ENCODE measurements around the gene PKMYT1. TPM values are rescaled to one million over a fixed set of nuclear protein-coding genes. Genes with fewer than 3 reads are reported as not detected.

The PKMYT1 gene
- total and polyA plus RNA-seq, 7 donors, result 0.27 to 3.7 (median 0.84) TPM

GRCh38 chr16:3023669-3024478, 43.6 kb upstream of the PKMYT1 start, which contains the start of the genes HCFC1R1 and THOC6:
TSS of gene HCFC1R1 (minus strand) at chr16:3023942. CDS start at chr16:3023941, 1 bp downstream.
TSS of gene THOC6 (plus strand) at chr16:3024035. CDS start at chr16:3024327, 292 bp downstream.
- Histone ChIP-seq H3K4me1 (peaks cover 29% of the 10 kb centered on the region), H3K4me3 (peak within 1 kb of the TSS; percentile 94), H3K27me3 (ENCODE audit: insufficient read depth in 3 of 3, low read length in 2 of 3) (peaks cover 0 to 2% (median under 1%) of the 10 kb centered on the region in 3 donors), H3K36me3 (ENCODE audit: insufficient read depth in 1 of 2, low read depth in 1 of 2) (peaks cover 0 to 25% of the 10 kb centered on the region in 2 donors), H3K27ac (peak within 1 kb of the TSS; percentile 100), H3K9me3 (no peaks in the 10 kb centered on the region)
- WGBS, 3 donors, result 0 to 1% (median 1%) methylated on average over 52 to 69 of the region's 69 CpGs
- peak; percentile 53 to 63 (median 58) for ATAC-seq
- intact Hi-C loops (cut with DNase I), result no loop called here
- peak; percentile 96 to 98 for DNase-seq
- TF ChIP-seq, protein P1, sequence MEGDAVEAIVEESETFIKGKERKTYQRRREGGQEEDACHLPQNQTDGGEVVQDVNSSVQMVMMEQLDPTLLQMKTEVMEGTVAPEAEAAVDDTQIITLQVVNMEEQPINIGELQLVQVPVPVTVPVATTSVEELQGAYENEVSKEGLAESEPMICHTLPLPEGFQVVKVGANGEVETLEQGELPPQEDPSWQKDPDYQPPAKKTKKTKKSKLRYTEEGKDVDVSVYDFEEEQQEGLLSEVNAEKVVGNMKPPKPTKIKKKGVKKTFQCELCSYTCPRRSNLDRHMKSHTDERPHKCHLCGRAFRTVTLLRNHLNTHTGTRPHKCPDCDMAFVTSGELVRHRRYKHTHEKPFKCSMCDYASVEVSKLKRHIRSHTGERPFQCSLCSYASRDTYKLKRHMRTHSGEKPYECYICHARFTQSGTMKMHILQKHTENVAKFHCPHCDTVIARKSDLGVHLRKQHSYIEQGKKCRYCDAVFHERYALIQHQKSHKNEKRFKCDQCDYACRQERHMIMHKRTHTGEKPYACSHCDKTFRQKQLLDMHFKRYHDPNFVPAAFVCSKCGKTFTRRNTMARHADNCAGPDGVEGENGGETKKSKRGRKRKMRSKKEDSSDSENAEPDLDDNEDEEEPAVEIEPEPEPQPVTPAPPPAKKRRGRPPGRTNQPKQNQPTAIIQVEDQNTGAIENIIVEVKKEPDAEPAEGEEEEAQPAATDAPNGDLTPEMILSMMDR (IDR thresholded peaks at IDR 0.05), result no peak

DNA sequence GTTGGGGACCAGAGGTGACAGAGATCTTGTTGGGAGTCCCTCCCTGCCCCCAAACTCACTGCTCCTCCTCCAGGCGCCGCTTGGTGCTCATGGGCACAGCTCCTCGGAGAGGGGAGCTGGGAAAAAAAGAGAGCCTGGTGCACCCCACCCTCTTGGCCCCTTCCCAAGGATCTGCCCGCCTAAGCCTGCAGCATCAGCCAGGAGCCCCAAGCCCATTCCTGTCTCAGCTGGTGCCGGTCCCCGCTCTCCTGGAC, 43.1 kb upstream of the PKMYT1 start:
- Histone ChIP-seq H3K27ac (peak overlapping the region; percentile 100), H3K27me3 (ENCODE audit: insufficient read depth in 3 of 3, low read length in 2 of 3) (peaks cover 0 to 5% (median 0%) of the 10 kb centered on the region in 3 donors), H3K4me3 (peak overlapping the region; percentile 94), H3K4me1 (peaks cover 29% of the 10 kb centered on the region), H3K9me3 (no peaks in the 10 kb centered on the region), H3K36me3 (ENCODE audit: insufficient read depth in 1 of 2, low read depth in 1 of 2) (peaks cover 0 to 25% of the 10 kb centered on the region in 2 donors)
- TF ChIP-seq, protein P1 (IDR thresholded peaks at IDR 0.05), result no peak
- DNase-seq (no peak), ATAC-seq (peak in 2 of 4 donors; percentile 0)
- intact Hi-C loops (cut with DNase I), result no loop called here
- WGBS, 3 donors, result 0 to 10% (median 7%) methylated on average over 3 to 6 of the region's 6 CpGs

GRCh38 chr16:3022684-3023414, 42.6 kb upstream of the PKMYT1 start:
- Histone ChIP-seq H3K9me3 (no peaks in the 10 kb centered on the region), H3K4me1 (peaks cover 31% of the 10 kb centered on the region), H3K27ac (peak overlapping the region; percentile 100), H3K4me3 (peak overlapping the region; percentile 94), H3K27me3 (ENCODE audit: insufficient read depth in 3 of 3, low read length in 2 of 3) (peaks cover 0 to 10% (median 1%) of the 10 kb centered on the region in 3 donors), H3K36me3 (ENCODE audit: insufficient read depth in 1 of 2, low read depth in 1 of 2) (peaks cover 0 to 25% of the 10 kb centered on the region in 2 donors)
- peak; percentile 74 to 84 for DNase-seq
- intact Hi-C loops (cut with DNase I), result no loop called here
- 12 to 37% (median 19%) methylated on average over 6 to 8 of the region's 8 CpGs for WGBS, 3 donors
- ATAC-seq, result peak; percentile 4 to 36 (median 27)
- TF ChIP-seq, protein P1 (IDR thresholded peaks at IDR 0.05), result no peak

GRCh38 chr16:3022208-3022683, 42.0 kb upstream of the PKMYT1 start:
- Histone ChIP-seq H3K9me3 (no peaks in the 10 kb centered on the region), H3K4me1 (peaks cover 31% of the 10 kb centered on the region)
- peak; percentile 45 to 67 (median 52) for ATAC-seq

More at GRCh38 chr16:3022208-3022683, 42.0 kb upstream of the PKMYT1 start:
- H3K4me3 ChIP-seq, result peak overlapping the region; percentile 94
- intact Hi-C loops (cut with DNase I), result no loop called here
- TF ChIP-seq, protein P1 (IDR thresholded peaks at IDR 0.05), result no peak
- H3K36me3 ChIP-seq (ENCODE audit: insufficient read depth in 1 of 2, low read depth in 1 of 2), result peaks cover 0 to 22% of the 10 kb centered on the region in 2 donors
- peaks cover 0 to 16% (median 1%) of the 10 kb centered on the region in 3 donors for H3K27me3 ChIP-seq (ENCODE audit: insufficient read depth in 3 of 3, low read length in 2 of 3)
- 9 to 23% (median 12%) methylated on average over 8 of the region's 8 CpGs for WGBS, 3 donors
- H3K27ac ChIP-seq, result peak overlapping the region; percentile 100
- peak; percentile 95 for DNase-seq
